Glomerular endothelial cell (primary cell): Measurements from ENCODE around the gene ZNRF1. TPM values are rescaled to one million over a fixed set of nuclear protein-coding genes. Genes with fewer than 3 reads are reported as not detected.
"Not testable (repeated sequence)": the region's sequence is repeated elsewhere in the genome, so short reads cannot be mapped to it uniquely, and the experiment has no call there.

Experiments
- DNase-seq: peaks from one replicate; pipeline ENCODE4 v3.0.0-alpha.2; 2011; ENCODE audit warnings: low read depth, low spot score; ENCODE audit errors: extremely low read depth
- total RNA-seq: library from RNA; depleted of rRNA; stranded (reverse); fragments of >200 nt; gene quantifications from 2 replicates; pipeline ENCODE4 v1.2.3, GENCODE V29; 2015

Gene ZNRF1
- total RNA-seq, 1 donor from 2014 or later, result 50.2 TPM

- no peak for DNase-seq
Measured at GRCh38 chr16:75111514-75111940, 112.7 kb downstream of the ZNRF1 start.

GRCh38 chr16:75111961-75112733 lies 113.3 kb downstream of the ZNRF1 start:
- no peak for DNase-seq

- no peak for DNase-seq
Measured at GRCh38 chr16:75112734-75113491, 114.1 kb downstream of the ZNRF1 start.

GRCh38 chr16:75113541-75114121 lies 114.8 kb downstream of the ZNRF1 start:
- DNase-seq, result no peak

GRCh38 chr16:75114179-75114945 lies 115.5 kb downstream of the ZNRF1 start:
- DNase-seq, result no peak

GRCh38 chr16:75114946-75115825 lies 116.4 kb downstream of the ZNRF1 start:
- no peak for DNase-seq

GRCh38 chr16:75116081-75116910 lies 117.5 kb downstream of the ZNRF1 start, which contains the start of gene LDHD:
Gene LDHD, minus strand, starts transcription at chr16:75116780. Its CDS starts 60 bp downstream, at chr16:75116720.
- DNase-seq, result no peak

- no peak for DNase-seq
Measured at GRCh38 chr16:75116911-75117245, 118.1 kb downstream of the ZNRF1 start.

GRCh38 chr16:75118943-75119539 lies 120.2 kb downstream of the ZNRF1 start:
- DNase-seq, result no peak

- no peak for DNase-seq
Measured at GRCh38 chr16:75120253-75120652, 121.4 kb downstream of the ZNRF1 start.

GRCh38 chr16:75121949-75122568 lies 123.2 kb downstream of the ZNRF1 start:
- no peak for DNase-seq

- DNase-seq, result no peak
Measured at GRCh38 chr16:75122609-75123008, 123.8 kb downstream of the ZNRF1 start.

- no peak for DNase-seq
Measured at GRCh38 chr16:75127713-75128415, 129.0 kb downstream of the ZNRF1 start.

GRCh38 chr16:75129421-75130149 lies 130.8 kb downstream of the ZNRF1 start:
- not testable (repeated sequence) for DNase-seq

GRCh38 chr16:75130150-75130771 lies 131.4 kb downstream of the ZNRF1 start:
- no peak for DNase-seq

GRCh38 chr16:75131081-75131480 lies 132.3 kb downstream of the ZNRF1 start:
- no peak for DNase-seq
